Spleen (tissue), 11 donors: ENCODE data around the gene PAPPA. TPM values are rescaled to one million over a fixed set of nuclear protein-coding genes. Genes with fewer than 3 reads are reported as not detected.

ENCODE experiments used
- DNase-seq: peaks from one replicate; pipeline ENCODE4 v3.0.0-alpha.2; 2020
- H3K27ac ChIP-seq, 8 donors: fragments of 200-600 bp; sonication (generic) in 7 of 8; 1 replicate in 4 of 8; 2 replicates in 4 of 8; pipeline versions ENCODE4 v1.5.0 to v1.8.0; 2016 to 2021; ENCODE audit warnings: inconsistent platforms in 4 of 8, mild to moderate bottlenecking in 4 of 8, moderate library complexity in 1 of 8
- H3K27me3 ChIP-seq, 7 donors: fragments of 200-600 bp; sonication (generic) in 6 of 7; replicated peaks in 1 of 7; 1 replicate in 4 of 7; 2 replicates in 3 of 7; pipeline versions ENCODE4 v1.5.0 to v1.8.0; 2016 to 2021; ENCODE audit warnings: inconsistent platforms in 3 of 7, mild to moderate bottlenecking in 1 of 7
- H3K36me3 ChIP-seq, 6 donors: fragments of 200-600 bp; sonication (generic) in 5 of 6; 1 replicate in 4 of 6; 2 replicates in 2 of 6; pipeline versions ENCODE4 v1.5.0 to v1.8.0; 2016 to 2021; ENCODE audit warnings: inconsistent platforms in 2 of 6
- H3K4me1 ChIP-seq, 6 donors: fragments of 200-600 bp; sonication (generic) in 5 of 6; 1 replicate in 3 of 6; 2 replicates in 3 of 6; pipeline versions ENCODE4 v1.5.0 to v1.8.0; 2016 to 2021; ENCODE audit warnings: inconsistent platforms in 3 of 6
- H3K4me3 ChIP-seq, 8 donors: fragments of 200-600 bp; sonication (generic) in 7 of 8; 1 replicate in 4 of 8; 2 replicates in 4 of 8; pipeline versions ENCODE4 v1.5.0 to v1.8.0; 2016 to 2021; ENCODE audit warnings: inconsistent platforms in 4 of 8, mild to moderate bottlenecking in 4 of 8, moderate library complexity in 2 of 8
- H3K9me3 ChIP-seq, 8 donors: fragments of 200-600 bp; sonication (generic) in 7 of 8; 1 replicate in 4 of 8; 2 replicates in 4 of 8; pipeline versions ENCODE4 v1.5.0 to v1.8.0; 2016 to 2021; ENCODE audit warnings: inconsistent platforms in 4 of 8
- POLR2A ChIP-seq, 3 donors: fragments of 450-650 bp; IDR thresholded peaks; one replicate each; pipeline ENCODE4 v1.5.1; 2017; ENCODE audit warnings: antibody characterized with exemption in 3 of 3, mild to moderate bottlenecking in 1 of 3
- POLR2AphosphoS5 ChIP-seq, 3 donors: sonication (generic); formaldehyde crosslinking; IDR thresholded peaks; one replicate each; pipeline ENCODE4 v1.5.1; 2017; ENCODE audit warnings: antibody characterized with exemption in 3 of 3
- WGBS, 5 donors: extraction: QIAGEN DNeasy Blood & Tissue Kit in 3 of 5; methylation state at CpG; one replicate each; pipeline versions ENCODE4 v1.1.5 to v1.1.7; 2013 to 2018; 5-methylcytosine and 5-hydroxymethylcytosine counted together
- intact Hi-C: fragments of 100-400 bp; cut with DNase I; formaldehyde crosslinking; loops from one replicate; pipeline ENCODE4 v1.15.0; 2023; ENCODE audit warnings: low total_unique reads
- polyA plus RNA-seq, 3 donors: library from polyadenylated mRNA; stranded (reverse); fragments of 200-250 nt; gene quantifications; one replicate each; pipeline ENCODE4 v1.2.1, GENCODE V29; 2013
- total RNA-seq, 7 donors: library from RNA; depleted of rRNA in 3 of 7; stranded (reverse); fragments of >200 nt in 3 of 7; fragmentation: NEBNext Ultra II Directional in 4 of 7; extraction: Animal tissue kit (Norgen Biotek cat#: 25700) in 4 of 7; gene quantifications; one replicate each; pipeline versions ENCODE4 v1.1.0 to v1.2.1, GENCODE V29; 2016 to 2021
- TF ChIP-seq, protein P1 (sequence below), 11 experiments: fragments of 200-600 bp in 7 of 11; fragments of 450-650 bp in 4 of 11; sonication (generic) in 4 of 11; IDR thresholded peaks in 8 of 11; conservative IDR thresholded peaks in 3 of 11; 1 replicate in 7 of 11; 2 replicates in 4 of 11; pipeline versions ENCODE4 v1.4.0 to v1.8.0; 2016 to 2021; ENCODE audit warnings: antibody characterized with exemption in 11 of 11, inconsistent platforms in 4 of 11, mild to moderate bottlenecking in 1 of 11
- donor health status: healthy with polysubstance abuse.
- donor health status: DM: no; HTN: no; CAD: no; lungs with moderate emphysema.
- donor health status: DM: no; HTN: no; CAD: no.
- donor health status: Bipolar disorder and iron deficiency.
- donor health status: healthy.
- donor health status: DM: no; HTN: no; CAD: no.
- donor health status: DM: yes; HTN: yes; CAD: no.

The PAPPA gene
- total and polyA plus RNA-seq, 10 donors, result 0.13 to 1.4 (median 0.45) TPM

- Histone ChIP-seq H3K36me3 (no peaks in the 10 kb centered on the region), H3K27ac (no peak overlapping the region), H3K9me3 (peaks cover 0 to 17% (median 12%) of the 10 kb centered on the region in 8 donors), H3K27me3 (no peaks in the 10 kb centered on the region), H3K4me1 (no peaks in the 10 kb centered on the region), H3K4me3 (no peak overlapping the region)
- TF ChIP-seq, protein P1, sequence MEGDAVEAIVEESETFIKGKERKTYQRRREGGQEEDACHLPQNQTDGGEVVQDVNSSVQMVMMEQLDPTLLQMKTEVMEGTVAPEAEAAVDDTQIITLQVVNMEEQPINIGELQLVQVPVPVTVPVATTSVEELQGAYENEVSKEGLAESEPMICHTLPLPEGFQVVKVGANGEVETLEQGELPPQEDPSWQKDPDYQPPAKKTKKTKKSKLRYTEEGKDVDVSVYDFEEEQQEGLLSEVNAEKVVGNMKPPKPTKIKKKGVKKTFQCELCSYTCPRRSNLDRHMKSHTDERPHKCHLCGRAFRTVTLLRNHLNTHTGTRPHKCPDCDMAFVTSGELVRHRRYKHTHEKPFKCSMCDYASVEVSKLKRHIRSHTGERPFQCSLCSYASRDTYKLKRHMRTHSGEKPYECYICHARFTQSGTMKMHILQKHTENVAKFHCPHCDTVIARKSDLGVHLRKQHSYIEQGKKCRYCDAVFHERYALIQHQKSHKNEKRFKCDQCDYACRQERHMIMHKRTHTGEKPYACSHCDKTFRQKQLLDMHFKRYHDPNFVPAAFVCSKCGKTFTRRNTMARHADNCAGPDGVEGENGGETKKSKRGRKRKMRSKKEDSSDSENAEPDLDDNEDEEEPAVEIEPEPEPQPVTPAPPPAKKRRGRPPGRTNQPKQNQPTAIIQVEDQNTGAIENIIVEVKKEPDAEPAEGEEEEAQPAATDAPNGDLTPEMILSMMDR (IDR thresholded peaks at IDR 0.05 in 8 of 11, conservative IDR thresholded peaks at IDR 0.05 in 3 of 11), result no peak
- no peak for TF ChIP-seq POLR2A (IDR thresholded peaks at IDR 0.05)
- DNase-seq, result no peak
- 23 to 37% (median 26%) methylated on average over 2 of the region's 2 CpGs for WGBS, 5 donors
- intact Hi-C loops, result no loop called here
These were observed 20.4 kb upstream of the PAPPA start for GRCh38 chr9:116133163-116133562.

GRCh38 chr9:116134975-116135374, 18.6 kb upstream of the PAPPA start:
- Histone ChIP-seq H3K27ac (no peak overlapping the region), H3K4me3 (no peak overlapping the region), H3K9me3 (peaks cover 0 to 17% (median 12%) of the 10 kb centered on the region in 8 donors), H3K4me1 (no peaks in the 10 kb centered on the region), H3K36me3 (no peaks in the 10 kb centered on the region), H3K27me3 (peaks cover 0 to 4% (median 0%) of the 10 kb centered on the region in 7 donors)
- no peak for TF ChIP-seq POLR2A (IDR thresholded peaks at IDR 0.05)
- TF ChIP-seq, protein P1 (IDR thresholded peaks at IDR 0.05 in 8 of 11, conservative IDR thresholded peaks at IDR 0.05 in 3 of 11), result no peak
- no peak for TF ChIP-seq POLR2AphosphoS5 (IDR thresholded peaks at IDR 0.05)
- no peak for DNase-seq
- 52 to 73% (median 65%) methylated on average over 3 of the region's 3 CpGs for WGBS, 5 donors
- intact Hi-C loops, result no loop called here

GRCh38 chr9:116137010-116137409, 16.6 kb upstream of the PAPPA start:
- H3K4me1 ChIP-seq, result no peaks in the 10 kb centered on the region
- no peak overlapping the region for H3K4me3 ChIP-seq
- peaks cover 0 to 5% (median 0%) of the 10 kb centered on the region in 8 donors for H3K9me3 ChIP-seq
- no peak overlapping the region for H3K27ac ChIP-seq
- no peak for TF ChIP-seq POLR2AphosphoS5 (IDR thresholded peaks at IDR 0.05)
- no peak for TF ChIP-seq POLR2A (IDR thresholded peaks at IDR 0.05)
- TF ChIP-seq, protein P1 (IDR thresholded peaks at IDR 0.05 in 8 of 11, conservative IDR thresholded peaks at IDR 0.05 in 3 of 11), result no peak
- H3K36me3 ChIP-seq, result no peaks in the 10 kb centered on the region
- WGBS, 5 donors, result 78 to 86% (median 80%) methylated on average over 2 of the region's 2 CpGs
- H3K27me3 ChIP-seq, result peaks cover 0 to 4% (median 0%) of the 10 kb centered on the region in 7 donors
- intact Hi-C loops, result no loop called here
- no peak for DNase-seq

- Histone ChIP-seq H3K27me3 (peaks cover 0 to 4% (median 0%) of the 10 kb centered on the region in 7 donors), H3K36me3 (no peaks in the 10 kb centered on the region), H3K4me1 (no peaks in the 10 kb centered on the region), H3K9me3 (no peaks in the 10 kb centered on the region), H3K4me3 (no peak overlapping the region), H3K27ac (no peak overlapping the region)
- DNase-seq, result no peak
- intact Hi-C loops, result no loop called here
- WGBS, 5 donors, result 74 to 87% (median 84%) methylated on average over 5 of the region's 5 CpGs
- TF ChIP-seq POLR2A (IDR thresholded peaks at IDR 0.05) (no peak), POLR2AphosphoS5 (IDR thresholded peaks at IDR 0.05) (no peak)
- TF ChIP-seq, protein P1 (IDR thresholded peaks at IDR 0.05 in 8 of 11, conservative IDR thresholded peaks at IDR 0.05 in 3 of 11), result no peak
These were observed 16.0 kb upstream of the PAPPA start for GRCh38 chr9:116137581-116137980.
